HepG2 (cell line): ENCODE data around the gene RYR2. TPM values are rescaled to one million over a fixed set of nuclear protein-coding genes. Genes with fewer than 3 reads are reported as not detected.
A peak's percentile ranks its signal among the peaks of the same experiment; 100 is the strongest.

Experiments used
- CBX1 ChIP-seq: IDR thresholded peaks from one replicate; pipeline ENCODE4 v1.6.1; 2016; ENCODE audit warnings: antibody characterized with exemption, low read depth
- CEBPG ChIP-seq: IDR thresholded peaks from 2 replicates; pipeline ENCODE4 v1.6.1; 2016
- DPF2 ChIP-seq: sonication (generic); formaldehyde crosslinking; IDR thresholded peaks from 2 replicates; pipeline ENCODE4 v1.4.0; 2020; ENCODE audit warnings: mild to moderate bottlenecking, low read depth, missing genetic modification reagents, borderline replicate concordance
- FLYWCH1 ChIP-seq: sonication (generic); formaldehyde crosslinking; IDR thresholded peaks from 2 replicates; pipeline ENCODE4 v1.8.1; 2023; ENCODE audit warnings: mild to moderate bottlenecking, missing genetic modification reagents
- LBX2 ChIP-seq: sonication (generic); formaldehyde crosslinking; IDR thresholded peaks from 2 replicates; pipeline ENCODE4 v1.5.0; 2020; ENCODE audit warnings: missing genetic modification reagents, mild to moderate bottlenecking, borderline replicate concordance
- MNT ChIP-seq: fragments of 450-650 bp; IDR thresholded peaks from 2 replicates; pipeline ENCODE4 v1.6.1; 2016
- MTERF4 ChIP-seq: sonication (generic); formaldehyde crosslinking; IDR thresholded peaks from 2 replicates; pipeline ENCODE4 v1.8.0; 2023; ENCODE audit warnings: mild to moderate bottlenecking, missing genetic modification reagents
- PHB2 ChIP-seq: fragments of 450-650 bp; IDR thresholded peaks from 2 replicates; pipeline ENCODE4 v1.6.1; 2018; ENCODE audit not compliant: partially characterized antibody
- RCOR2 ChIP-seq: IDR thresholded peaks from 2 replicates; pipeline ENCODE4 v1.6.1; 2016; ENCODE audit warnings: missing biosample characterization, missing genetic modification reagents
- RNF219 ChIP-seq: sonication (generic); formaldehyde crosslinking; IDR thresholded peaks from 2 replicates; pipeline ENCODE4 v1.5.0; 2020; ENCODE audit warnings: mild to moderate bottlenecking, missing genetic modification reagents
- SKI ChIP-seq: fragments of 450-650 bp; IDR thresholded peaks from one replicate; pipeline ENCODE4 v1.6.1; 2018; ENCODE audit warnings: mild to moderate bottlenecking; ENCODE audit not compliant: partially characterized antibody
- ZFP36L2 ChIP-seq: sonication (generic); formaldehyde crosslinking; IDR thresholded peaks from 2 replicates; pipeline ENCODE4 v1.4.0; 2020; ENCODE audit warnings: missing genetic modification reagents
- ZGPAT ChIP-seq: IDR thresholded peaks from 2 replicates; pipeline ENCODE4 v1.6.1; 2016; ENCODE audit warnings: mild to moderate bottlenecking
- ZNF253 ChIP-seq: sonication (generic); formaldehyde crosslinking; IDR thresholded peaks from 2 replicates; pipeline ENCODE4 v1.8.0; 2022; ENCODE audit warnings: mild to moderate bottlenecking, missing genetic modification reagents, borderline replicate concordance
- ZNF274 ChIP-seq: sonication (generic); formaldehyde crosslinking; IDR thresholded peaks from 2 replicates; pipeline ENCODE4 v1.5.1; 2020; ENCODE audit warnings: mild to moderate bottlenecking, missing genetic modification reagents
- ZNF570 ChIP-seq: sonication (generic); formaldehyde crosslinking; IDR thresholded peaks from 2 replicates; pipeline ENCODE4 v1.4.0; 2020; ENCODE audit warnings: mild to moderate bottlenecking, missing genetic modification reagents, borderline replicate concordance
- ZNF687 ChIP-seq: sonication (generic); formaldehyde crosslinking; IDR thresholded peaks from 2 replicates; pipeline ENCODE4 v1.5.1; 2020; ENCODE audit warnings: mild to moderate bottlenecking, missing genetic modification reagents, moderate library complexity
- ZNF780A ChIP-seq: sonication (generic); formaldehyde crosslinking; IDR thresholded peaks from 2 replicates; pipeline ENCODE4 v1.8.0; 2022; ENCODE audit warnings: mild to moderate bottlenecking, missing genetic modification reagents, moderate library complexity
- polyA plus RNA-seq, 8 experiments: library from polyadenylated mRNA; depleted of rRNA in 3 of 8; stranded (reverse) in 7 of 8; unstranded in 1 of 8; fragments of >200 nt; fragmentation: Illumina TruSeq in 4 of 8; extraction: Trizol in 4 of 8; gene quantifications; 2 replicates each; pipeline versions ENCODE4 v1.2.1 to v1.2.3, GENCODE V29; 2011 to 2016; ENCODE audit warnings: low read depth in 4 of 8, missing spikeins in 1 of 8, mixed read lengths in 1 of 8; ENCODE audit not compliant: insufficient read depth in 1 of 8
- total RNA-seq, 5 experiments: library from RNA; depleted of rRNA; stranded (reverse); fragments of >200 nt; fragmentation: Illumina TruSeq; extraction: Trizol; gene quantifications; 2 replicates each; pipeline ENCODE4 v1.2.3, GENCODE V29; 2016; ENCODE audit warnings: low read depth in 1 of 5

RYR2 gene
- total and polyA plus RNA-seq, 2 of the 13 experiments (the other 11 are each of a cell fraction or from before 2014, with no cell fraction given), result not detected

GRCh38 chr1:237864338-237865244 lies 822.6 kb downstream of the RYR2 start (continued):
- TF ChIP-seq RNF219 (no peak), ZNF253 (no peak), MNT (peak; percentile 87), CEBPG (CRISPR knock-in tag) (no peak), MTERF4 (CRISPR knock-in tag) (no peak), DPF2 (CRISPR knock-in tag) (no peak), PHB2 (no peak), LBX2 (CRISPR knock-in tag) (0 out of 2 replicates have a peak, but pooled peaks have one; percentile 48), RCOR2 (CRISPR knock-in tag) (0 out of 2 replicates have a peak, but pooled peaks have one; percentile 27), ZNF780A (CRISPR knock-in tag) (no peak; the same call in 1 of the 2 replicates), FLYWCH1 (CRISPR knock-in tag) (no peak), ZNF687 (CRISPR knock-in tag) (peak; percentile 85), ZNF274 (CRISPR knock-in tag) (peak; percentile 56; the same call in 1 of the 2 replicates), CBX1 (peak; percentile 80), ZNF570 (CRISPR knock-in tag) (no peak), ZGPAT (CRISPR knock-in tag) (peak; percentile 83; the same call in 1 of the 2 replicates), ZFP36L2 (CRISPR knock-in tag) (no peak), SKI (no peak)
